GM12864 (cell line): ENCODE results near the gene ATRNL1.

Experiments used
- DNase-seq: peaks from one replicate; pipeline ENCODE4 v3.0.0-alpha.2; 2011; ENCODE audit warnings: low read depth
- H3K4me3 ChIP-seq: 2 replicates; pipeline ENCODE4 v1.5.1; 2011; ENCODE audit warnings: mild to moderate bottlenecking, low read depth, low read length, control low read depth
- TF ChIP-seq, protein P1 (sequence below): IDR thresholded peaks from 2 replicates; pipeline ENCODE4 v1.5.1; 2011; ENCODE audit warnings: low read depth, mild to moderate bottlenecking, moderate library complexity, low read length, control low read depth, inconsistent platforms; ENCODE audit errors: missing control alignments

Gene ATRNL1

DNA sequence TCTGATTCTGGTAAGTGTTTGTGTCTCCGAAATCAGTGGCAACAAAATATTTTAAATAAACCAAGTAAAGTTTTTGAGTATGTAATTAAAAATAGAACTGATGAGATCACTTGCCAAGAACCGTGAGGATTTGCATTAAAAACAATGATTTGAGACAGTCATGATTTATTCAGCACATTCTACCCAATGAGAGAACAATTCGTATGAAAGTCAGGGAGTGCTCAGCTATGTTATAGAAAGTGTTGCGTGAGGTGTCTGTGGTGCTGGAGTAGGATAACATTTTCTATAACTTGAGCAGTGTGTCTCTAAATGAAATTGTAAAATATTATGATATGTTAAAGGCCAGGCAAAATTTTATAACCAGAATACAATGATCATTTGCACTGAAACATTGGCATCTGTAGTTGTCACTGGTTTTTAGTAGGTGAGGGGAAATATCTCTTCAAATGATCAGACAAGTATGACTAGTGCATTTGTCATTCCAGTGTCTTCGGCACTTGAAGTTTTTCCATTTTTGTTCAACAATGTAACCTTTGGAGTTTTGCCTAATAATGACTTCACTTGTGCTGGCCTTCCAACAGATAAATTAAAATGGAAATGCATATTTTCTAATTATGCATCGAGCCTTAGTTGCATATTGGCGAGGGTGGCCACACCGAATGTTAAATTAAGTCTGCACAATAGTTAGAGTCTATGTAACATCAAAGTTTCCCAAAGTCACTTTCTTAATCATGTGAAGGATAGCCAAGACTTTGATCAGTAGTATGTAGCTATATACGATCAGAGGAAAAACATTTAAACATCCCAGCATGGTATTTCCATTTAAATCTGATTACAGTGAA, 844.0 kb downstream of the ATRNL1 start:
- no peak for DNase-seq
- H3K4me3 ChIP-seq = no peak overlapping the region
- TF ChIP-seq, protein P1, sequence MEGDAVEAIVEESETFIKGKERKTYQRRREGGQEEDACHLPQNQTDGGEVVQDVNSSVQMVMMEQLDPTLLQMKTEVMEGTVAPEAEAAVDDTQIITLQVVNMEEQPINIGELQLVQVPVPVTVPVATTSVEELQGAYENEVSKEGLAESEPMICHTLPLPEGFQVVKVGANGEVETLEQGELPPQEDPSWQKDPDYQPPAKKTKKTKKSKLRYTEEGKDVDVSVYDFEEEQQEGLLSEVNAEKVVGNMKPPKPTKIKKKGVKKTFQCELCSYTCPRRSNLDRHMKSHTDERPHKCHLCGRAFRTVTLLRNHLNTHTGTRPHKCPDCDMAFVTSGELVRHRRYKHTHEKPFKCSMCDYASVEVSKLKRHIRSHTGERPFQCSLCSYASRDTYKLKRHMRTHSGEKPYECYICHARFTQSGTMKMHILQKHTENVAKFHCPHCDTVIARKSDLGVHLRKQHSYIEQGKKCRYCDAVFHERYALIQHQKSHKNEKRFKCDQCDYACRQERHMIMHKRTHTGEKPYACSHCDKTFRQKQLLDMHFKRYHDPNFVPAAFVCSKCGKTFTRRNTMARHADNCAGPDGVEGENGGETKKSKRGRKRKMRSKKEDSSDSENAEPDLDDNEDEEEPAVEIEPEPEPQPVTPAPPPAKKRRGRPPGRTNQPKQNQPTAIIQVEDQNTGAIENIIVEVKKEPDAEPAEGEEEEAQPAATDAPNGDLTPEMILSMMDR = no peak

DNA sequence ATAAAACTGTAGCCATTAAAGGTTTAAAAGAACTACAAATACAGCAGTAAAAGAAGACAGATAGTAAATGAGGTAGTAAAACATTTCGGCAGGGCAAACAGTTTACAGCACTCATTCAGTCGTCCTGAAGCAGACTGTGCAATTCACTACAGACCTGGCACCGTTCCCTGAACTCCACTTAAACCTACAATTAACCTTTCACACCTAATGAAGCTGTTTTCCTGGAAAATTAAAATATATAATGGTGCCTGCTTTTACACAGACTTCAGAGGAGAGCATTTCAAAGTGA, 844.5 kb downstream of the ATRNL1 start:
- DNase-seq = no peak
- TF ChIP-seq, protein P1 = no peak
- no peak overlapping the region for H3K4me3 ChIP-seq

DNA sequence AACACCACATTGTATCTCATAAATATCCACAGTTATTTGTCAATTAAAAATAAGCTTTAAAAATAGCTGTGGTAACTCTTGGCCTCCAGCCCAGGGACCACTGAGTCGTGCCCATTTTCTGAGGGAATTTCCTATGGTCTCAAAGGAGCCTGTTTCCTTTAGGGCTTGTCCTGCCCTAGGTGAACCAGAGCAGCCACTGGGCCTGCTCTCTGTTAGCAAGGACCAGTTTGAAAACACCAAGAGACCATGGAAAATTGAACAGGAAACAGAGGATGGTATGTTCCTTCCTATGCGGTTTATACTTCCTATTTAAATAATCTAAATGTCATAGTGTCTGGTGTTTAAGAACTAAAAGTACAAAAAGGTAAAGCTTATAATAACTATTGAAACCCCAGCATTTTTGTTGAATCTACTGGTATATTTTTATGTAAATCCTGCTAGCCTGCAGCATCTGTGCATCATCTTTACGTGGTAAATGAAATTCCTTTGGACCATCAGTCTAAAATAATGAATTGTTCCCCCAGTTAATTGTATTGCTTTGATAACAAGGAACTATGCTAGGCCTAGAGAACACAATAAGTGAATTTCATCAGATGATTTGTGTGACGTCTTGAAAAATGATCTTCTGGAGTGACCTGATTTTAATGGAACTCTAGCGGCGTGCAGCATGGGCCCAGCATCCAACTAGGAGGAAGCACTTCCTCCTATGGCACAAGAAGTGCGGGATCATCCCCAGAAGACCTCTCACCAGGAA, 846.1 kb downstream of the ATRNL1 start:
- TF ChIP-seq, protein P1 = no peak
- no peak for DNase-seq
- no peak overlapping the region for H3K4me3 ChIP-seq

DNA sequence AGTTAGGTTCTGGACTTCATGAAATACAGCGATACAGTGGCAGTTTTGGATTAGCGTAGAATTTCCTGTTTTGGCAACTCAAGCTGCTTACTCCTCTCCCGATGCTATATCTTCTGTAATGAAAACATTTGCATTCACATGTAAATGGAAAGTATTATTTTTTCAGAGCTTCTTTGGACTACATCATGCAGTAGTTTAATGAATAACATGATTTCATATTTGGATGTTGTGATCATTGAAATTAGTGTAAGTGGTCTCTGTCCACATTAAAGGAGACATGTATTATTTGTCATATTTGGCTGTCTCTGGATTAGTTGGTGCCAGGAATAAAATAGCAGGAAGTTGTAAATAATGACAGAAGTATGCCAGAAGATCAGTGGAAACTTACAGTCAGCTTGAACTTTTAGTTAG, 848.2 kb downstream of the ATRNL1 start:
- TF ChIP-seq, protein P1 = no peak
- H3K4me3 ChIP-seq = no peak overlapping the region
- no peak for DNase-seq

DNA sequence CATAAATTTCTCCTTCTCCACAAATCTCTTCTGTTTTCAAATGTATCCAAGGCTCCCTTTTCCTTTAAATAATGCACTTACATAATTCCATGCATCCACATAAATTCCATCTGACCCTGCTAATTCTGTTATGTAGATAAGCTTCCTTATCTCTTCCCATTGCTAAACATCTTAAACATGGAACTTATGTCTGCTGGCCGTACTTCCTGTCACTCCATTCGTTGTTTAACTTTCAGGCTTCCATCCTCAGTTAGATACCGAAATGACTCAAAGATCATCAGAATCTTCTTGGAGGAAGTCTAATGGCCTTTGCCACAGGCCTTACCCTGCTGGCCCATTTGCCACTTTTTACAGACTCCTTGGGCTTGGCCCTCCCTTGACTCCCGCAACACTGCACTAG, 848.9 kb downstream of the ATRNL1 start:
- DNase-seq = no peak
- TF ChIP-seq, protein P1 = no peak
- no peak overlapping the region for H3K4me3 ChIP-seq

DNA sequence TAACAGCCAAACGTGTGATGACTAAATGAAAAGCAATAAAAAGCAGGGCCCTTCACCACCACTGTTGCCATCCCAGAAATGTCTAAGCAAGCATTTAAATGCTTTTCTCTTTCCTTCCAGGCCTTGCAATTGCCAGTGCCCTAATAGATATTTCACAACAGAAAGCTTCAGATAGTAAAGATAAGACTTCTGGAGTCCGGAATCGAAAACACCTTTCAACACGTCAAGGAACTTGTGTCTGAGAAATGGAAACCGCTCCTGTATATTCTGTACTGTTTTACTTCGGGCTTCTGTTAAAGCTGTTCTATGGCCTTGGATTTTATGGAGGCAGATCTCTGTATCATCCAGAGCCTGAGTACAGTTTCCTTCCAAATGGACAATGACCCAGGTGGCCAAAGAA, 851.4 kb downstream of the ATRNL1 start:
- no peak for DNase-seq
- no peak overlapping the region for H3K4me3 ChIP-seq
- TF ChIP-seq, protein P1 = no peak
